Posterior vena cava (tissue), 2 donors: Measurements from ENCODE around the gene GFM2. TPM values are rescaled to one million over a fixed set of nuclear protein-coding genes. Genes with fewer than 3 reads are reported as not detected.

ENCODE experiments used
- total RNA-seq, 2 donors: library from RNA; stranded (reverse); fragmentation: NEBNext Ultra II Directional; extraction: Animal tissue kit (Norgen Biotek cat#: 25700); gene quantifications; one replicate each; pipeline ENCODE4 v1.2.1, GENCODE V29; 2021
- donor health status: DM: yes; HTN: yes; CAD: no.
- donor health status: DM: yes; HTN: yes; CAD: no.

Gene GFM2
- total RNA-seq, 2 donors from 2014 or later = 12.9 to 16.1 TPM

Other genes starting within 250 kb of the GFM2 start
- gene ENC1, start 126.4 kb downstream of the GFM2 start, total RNA-seq = 10 to 100 TPM; 12.4 to 12.7 TPM
- gene HEXB, start 81.9 kb downstream of the GFM2 start, total RNA-seq = 100 to 1,000 TPM; 156 to 209 TPM
- 10 to 100 TPM; 54.8 to 82.8 TPM for gene NSA2, start 132 bp upstream of the GFM2 start, total RNA-seq
- gene FAM169A, start 99.3 kb upstream of the GFM2 start, total RNA-seq = under 1 TPM; 0.43 to 0.65 TPM